Measurements from ENCODE around the gene TMEM132E.

GRCh38 chr17:34561328-34561727, 18.1 kb upstream of the TMEM132E start:
- TF ChIP-seq CTCF (IDR thresholded peaks at IDR 0.05) (no peak), POLR2A (IDR thresholded peaks at IDR 0.05) (no peak)

Data from right lobe of liver (tissue), 4 donors.